DMS53 treated with DMSO at 0.1 percent for 48 hours (cell line): ENCODE results near the gene OR6C70.

ENCODE experiments used
- DNase-seq: peaks from one replicate; lab custom pipeline; 2025; ENCODE audit not compliant: unreplicated experiment; lab: John Stamatoyannopoulos, UW

Gene OR6C70

GRCh38 chr12:55420307-55420962 lies 49.5 kb downstream of the OR6C70 start:
- no peak for DNase-seq
